ENCODE data around the gene CD99L2.
A peak's percentile ranks its signal among the peaks of the same experiment; 100 is the strongest.

CD99L2 gene, protein sequence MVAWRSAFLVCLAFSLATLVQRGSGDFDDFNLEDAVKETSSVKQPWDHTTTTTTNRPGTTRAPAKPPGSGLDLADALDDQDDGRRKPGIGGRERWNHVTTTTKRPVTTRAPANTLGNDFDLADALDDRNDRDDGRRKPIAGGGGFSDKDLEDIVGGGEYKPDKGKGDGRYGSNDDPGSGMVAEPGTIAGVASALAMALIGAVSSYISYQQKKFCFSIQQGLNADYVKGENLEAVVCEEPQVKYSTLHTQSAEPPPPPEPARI

DNA sequence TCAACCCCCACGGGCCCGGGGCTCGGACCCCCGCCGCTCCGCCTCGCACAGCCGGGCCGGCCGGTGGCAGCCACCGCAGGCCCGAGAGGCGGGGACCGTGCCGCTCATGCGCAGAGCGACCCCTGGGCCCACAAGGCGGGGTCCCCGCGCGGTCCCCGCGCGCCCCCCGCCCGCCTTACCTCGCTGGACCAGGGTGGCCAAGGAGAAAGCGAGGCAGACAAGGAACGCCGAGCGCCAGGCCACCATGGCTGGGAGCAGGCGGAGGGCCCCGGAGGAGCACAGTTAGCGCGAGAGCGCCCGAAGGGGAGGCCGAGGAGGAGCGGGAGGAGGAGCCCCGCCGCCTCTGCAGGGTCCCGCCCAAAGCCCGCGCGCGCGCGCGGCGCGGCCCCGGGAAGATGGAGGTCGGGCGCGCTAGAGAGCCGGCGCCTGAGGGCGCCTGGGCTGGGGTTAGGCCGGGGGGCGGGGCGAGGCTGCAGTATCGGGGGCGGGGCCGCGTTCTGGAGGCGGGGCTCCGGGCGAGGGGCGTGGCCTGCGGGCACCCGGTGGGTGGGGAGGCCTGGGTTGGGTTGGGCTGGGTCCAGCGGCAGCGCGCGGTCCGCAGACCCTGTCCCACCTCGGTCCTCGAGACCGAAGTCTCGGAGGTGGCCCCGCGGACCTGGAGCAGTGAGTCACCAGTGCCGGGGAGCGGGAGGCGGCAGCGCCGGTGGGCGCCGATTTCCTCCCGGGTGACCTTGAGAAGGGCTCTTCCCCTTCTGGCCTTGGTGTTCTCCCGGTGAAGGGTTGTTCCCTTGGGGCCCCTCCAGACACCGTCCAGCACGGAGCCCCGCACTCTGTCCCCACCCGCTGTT lies at the start of gene CD99L2:
Gene CD99L2, minus strand, starts transcription at position 326 of the 848 bp plus-strand sequence. Its CDS starts 80 bp downstream, at position 246.
- DNase-seq, result peak; percentile 93

DNA sequence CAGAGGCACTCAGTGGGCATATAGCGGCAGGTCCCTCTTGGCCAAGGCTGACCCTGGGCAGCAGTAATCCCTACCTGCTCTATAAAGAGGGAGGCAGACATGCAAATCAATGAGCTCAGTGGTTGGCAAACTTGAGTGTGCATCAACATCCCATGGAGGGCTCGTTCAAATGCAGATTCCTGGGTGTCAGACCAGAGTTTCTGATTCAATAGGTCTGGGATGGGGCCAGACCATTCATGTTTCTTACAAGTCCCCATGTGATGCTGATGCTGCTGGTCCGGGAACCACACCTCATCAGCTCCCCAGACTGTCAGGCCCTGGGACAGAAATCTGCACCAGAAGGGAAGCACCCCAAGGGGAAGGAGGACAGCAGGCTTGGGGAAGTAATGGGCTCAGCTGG lies 45.8 kb upstream of the CD99L2 start:
- DNase-seq, result no peak

DNA sequence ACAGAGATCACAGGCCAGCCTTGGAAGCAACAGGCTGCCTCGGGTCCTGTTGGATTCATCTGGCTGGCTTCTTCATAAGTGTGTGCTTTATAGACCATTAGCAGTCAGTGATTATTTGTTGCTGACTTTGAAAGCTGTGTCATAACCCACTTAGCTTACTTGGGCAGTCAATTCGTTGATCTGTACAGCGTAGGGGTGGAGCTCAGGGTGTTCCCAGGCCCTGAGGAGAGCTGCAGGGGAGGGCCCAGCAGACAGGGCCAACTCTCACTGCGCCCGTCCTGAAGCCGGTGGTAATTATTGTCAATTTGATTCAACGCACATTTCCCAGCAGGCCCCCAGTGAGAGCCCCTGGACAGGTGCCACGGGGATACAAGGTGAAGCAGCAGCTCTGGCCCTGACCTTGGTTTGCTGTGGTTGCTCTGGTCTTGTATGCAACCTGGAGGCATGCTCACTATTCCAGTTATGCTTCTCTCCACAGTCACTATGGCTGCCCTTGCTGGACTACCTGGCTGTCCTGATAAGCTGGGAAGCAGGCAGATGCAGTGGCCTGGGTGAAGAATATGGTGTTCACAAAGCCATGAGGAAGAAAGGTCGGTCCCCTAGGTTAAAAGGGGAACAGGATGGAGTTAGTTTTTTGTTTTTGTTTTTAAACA lies 44.6 kb upstream of the CD99L2 start:
- no peak for DNase-seq

DNA sequence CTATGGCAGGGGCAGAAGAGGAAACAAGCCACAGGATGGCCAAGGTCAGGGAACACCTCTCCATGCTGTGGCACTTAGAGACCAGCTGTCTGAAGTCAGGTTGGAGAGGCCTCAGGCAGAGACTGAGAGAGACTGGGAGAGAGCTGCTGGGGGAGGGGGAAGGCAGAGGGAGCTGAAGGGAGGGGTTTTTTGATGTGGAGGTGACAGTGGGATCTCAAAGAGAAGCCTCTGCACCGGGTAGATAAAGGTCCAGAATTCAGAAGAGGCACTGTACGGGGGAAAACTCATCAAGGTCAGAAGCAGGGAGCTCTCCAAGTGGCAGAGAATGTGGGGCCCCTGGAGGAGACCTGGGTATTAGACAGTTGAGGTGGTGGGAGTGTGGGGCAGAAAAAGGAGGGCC lies 43.1 kb upstream of the CD99L2 start:
- peak; percentile 31 for DNase-seq

DNA sequence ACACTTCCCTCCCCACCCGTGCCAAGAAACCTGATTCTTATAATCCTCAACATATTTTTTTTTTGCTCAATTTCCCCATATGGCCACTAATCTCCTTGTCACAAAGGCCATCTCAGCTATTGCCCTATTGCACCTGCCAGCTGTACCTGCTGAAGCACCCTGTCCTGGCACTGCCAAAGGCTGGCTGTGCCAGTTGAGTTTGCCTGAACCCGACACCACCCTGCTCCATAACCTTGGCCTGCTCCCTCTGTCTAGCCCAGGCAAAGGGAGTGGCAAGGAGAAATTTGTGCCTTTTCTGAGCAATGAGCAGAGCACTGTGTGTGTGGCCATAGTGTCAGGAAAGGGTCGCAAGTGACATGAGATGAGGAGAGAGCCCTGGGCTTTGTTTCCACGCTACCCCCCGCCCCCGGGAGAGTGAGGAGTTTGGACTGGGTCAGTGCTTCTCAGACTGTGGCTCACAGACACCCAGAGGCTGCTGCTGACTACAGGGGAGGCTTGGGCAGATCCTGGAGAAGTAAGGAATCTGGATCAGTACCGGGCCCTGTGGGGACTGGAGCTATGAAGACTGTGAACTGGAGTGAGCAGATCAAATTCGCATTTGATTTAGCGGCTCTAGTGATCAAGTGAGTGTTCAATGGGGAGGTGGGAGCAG lies 42.5 kb upstream of the CD99L2 start:
- DNase-seq, result no peak

DNA sequence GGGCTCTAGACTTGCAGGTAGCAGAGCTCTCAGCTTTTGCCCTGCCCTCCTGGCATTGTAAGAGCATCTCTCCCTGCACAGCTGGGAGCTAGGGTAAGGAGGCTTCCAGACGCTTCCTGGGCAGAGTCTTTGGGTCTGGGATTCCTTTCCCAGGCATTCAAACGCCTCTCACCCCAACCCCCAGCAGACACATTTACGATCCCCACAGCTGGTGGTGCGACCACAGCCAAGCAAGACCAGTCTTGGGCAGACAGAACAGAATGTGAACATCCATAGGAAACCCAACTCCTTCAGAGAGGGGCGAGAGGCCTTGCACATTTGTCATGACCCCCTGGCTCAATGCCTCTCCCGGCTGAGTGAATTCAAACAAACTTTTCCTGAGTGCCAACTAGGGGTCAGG lies 38.1 kb upstream of the CD99L2 start:
- DNase-seq, result no peak

DNA sequence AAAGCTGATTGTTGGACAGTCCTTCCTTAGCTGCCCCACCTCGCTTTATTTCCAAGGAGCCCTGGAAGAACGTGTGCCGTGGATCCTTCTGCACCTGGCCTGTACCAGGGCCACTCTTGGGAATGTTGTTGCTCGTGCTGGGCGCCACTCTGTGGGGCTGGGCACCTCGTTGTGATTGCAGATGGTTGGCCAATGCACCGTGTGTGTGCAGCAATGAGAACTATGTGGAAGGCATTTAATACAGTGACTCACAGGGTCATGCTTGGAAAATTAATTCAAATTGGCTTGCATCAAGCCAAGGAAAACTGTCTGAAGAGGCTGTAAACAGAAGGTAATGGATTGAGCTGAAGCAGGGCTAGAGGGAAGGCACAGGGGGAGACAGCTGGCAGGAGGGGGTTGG lies 37.0 kb upstream of the CD99L2 start:
- no peak for DNase-seq

DNA sequence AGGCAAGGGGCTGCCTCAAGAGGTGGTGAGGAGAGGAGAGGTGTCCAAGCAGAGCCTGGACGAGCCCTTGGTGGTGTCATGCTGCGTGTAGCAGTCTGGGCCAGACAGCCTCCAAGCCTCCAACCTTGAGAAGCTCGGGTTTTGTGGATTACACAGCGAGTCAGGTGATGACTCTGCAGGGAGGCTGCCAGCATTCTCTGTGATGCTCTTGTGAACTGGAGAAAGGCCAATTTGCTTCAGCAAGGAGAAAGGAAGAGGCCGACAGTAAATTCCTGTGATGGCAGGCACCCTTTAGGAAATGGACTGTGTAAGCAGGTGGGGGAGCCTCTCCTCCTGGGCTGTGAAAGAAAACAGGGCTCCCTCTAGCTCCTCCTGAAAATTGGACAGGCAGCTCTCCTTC lies 36.0 kb upstream of the CD99L2 start:
- no peak for DNase-seq

DNA sequence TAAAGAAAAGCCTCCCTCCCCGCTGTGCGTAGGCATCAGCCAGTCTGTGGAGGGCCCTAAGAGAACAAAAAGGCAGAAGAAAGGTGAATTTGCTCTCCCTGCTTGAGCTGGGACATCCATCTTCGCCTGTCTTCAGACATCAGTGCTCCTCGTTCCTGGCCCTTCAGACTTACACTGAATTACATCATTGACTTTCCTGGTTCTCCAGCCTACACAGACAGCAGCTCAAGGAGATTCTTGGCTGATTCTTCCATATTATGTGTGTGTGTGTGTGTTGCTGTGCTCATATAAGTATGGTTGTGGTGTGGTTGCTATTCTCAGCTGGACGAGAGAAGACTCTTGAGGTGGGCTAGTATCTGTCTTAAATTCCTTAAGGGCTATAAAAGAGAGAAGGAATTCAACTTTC lies 35.5 kb upstream of the CD99L2 start:
- DNase-seq, result no peak

DNA sequence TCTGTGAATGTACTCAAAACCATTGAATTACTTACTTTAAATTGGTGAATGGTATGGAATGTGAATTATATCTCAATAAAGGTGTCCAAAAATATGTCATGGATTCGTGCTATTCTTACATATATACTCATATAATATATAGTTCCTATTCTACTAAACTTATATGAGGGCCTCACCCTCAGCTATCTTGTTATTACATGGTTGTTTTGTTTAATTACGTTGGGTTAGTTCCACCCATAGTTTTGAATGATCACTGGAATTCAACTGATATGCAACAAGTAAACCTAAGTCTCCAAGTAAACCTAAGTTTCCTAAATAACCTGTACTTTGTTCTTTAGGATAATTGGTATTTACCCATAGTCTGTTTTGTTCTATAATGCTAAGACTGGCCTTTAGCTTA lies 30.6 kb upstream of the CD99L2 start:
- DNase-seq, result no peak

DNA sequence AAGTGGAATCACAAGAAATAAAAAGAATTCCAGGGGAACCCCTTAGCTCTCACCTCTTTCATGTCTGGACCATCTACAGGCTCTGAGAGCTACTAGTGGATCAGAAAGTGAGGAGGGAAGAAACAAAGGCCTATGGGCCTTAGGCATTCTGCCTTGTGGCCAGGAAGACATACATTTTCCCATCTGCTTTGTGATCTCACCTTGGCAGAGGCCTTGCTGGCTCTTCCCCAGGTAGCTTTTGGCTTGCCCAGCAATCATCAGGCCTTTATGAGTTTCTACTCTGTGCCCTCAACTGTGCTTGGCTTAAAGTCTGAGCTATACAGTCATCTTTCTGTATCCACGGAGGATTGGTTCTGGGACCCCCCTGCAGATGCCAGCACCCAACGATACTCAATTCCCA lies 28.3 kb upstream of the CD99L2 start:
- no peak for DNase-seq

DNA sequence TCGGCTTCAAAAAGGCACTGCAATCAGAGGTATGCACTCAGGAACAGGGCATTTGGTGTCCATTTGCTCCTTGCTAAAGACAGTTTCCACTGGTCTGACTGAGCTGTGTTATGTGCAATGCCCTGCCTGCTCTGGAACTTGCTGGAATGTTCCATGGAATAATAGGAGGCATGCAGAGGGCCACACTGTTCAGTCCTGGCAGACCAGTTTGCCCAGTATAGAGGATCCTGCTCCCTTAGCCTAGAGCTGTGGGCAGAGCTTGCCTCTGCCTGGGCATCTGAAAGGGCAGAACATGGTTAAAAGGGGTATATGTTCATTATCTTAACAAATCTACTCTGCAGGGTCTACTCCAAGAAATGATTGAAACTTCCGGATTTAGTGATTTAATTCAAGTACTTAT lies 27.8 kb upstream of the CD99L2 start:
- no peak for DNase-seq

DNA sequence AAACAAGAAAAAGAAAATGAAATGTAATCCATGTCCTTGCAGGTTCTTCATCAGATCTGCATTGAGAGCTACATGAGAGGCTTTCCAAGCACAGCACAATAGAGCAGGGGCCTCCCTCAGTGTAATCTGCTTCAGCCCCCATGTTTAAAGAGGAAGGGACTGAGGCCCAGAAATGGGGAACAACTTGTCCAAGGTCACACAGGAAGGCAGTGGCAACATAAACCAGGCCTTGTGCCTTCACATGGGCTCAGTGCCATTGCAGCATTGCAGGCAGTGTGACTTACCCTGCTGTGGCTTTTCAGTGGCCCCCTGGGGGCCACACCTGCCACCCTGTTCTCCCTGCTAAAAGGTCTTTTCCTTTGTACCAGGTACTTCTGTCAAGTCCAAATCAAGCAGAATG lies 20.9 kb upstream of the CD99L2 start:
- DNase-seq, result peak; percentile 19

DNA sequence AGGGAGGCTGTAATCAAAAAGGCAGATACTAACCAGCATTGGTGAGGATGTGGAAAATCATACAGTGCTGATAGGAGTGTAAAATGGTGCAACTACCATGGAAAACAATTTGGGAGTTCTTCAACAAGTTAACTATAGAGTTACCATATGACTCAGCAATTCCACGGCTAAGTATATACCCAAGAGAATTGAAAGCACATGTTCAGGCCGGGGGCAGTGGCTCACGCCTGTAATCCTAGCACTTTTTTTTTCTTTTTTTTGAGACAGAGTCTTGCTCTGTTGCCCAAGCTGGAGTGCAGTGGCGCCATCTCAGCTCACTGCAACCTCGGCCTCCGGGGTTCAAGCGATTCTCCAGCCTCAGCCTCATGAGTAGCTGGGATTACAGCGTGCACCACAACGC lies 15.0 kb upstream of the CD99L2 start:
- no peak for DNase-seq

DNA sequence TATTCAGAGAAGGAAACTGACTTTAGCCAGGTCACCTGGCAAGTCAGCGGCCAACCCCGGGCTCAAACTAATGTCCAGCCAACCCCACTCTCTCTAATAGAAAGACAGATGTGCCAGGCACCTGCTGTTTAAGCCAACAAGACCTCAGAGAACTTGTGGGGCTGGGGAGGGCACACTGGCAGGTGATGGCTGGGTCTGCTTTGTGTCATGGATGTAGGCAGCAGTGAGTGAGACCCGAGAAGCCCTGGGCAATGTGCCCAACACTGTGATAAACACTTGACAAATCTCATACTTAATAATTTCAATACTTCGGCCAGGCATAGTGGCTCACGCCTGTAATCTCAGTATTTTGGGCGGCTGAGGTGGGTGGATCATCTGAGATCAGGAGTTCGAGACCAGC lies 9.0 kb upstream of the CD99L2 start:
- DNase-seq, result no peak

DNA sequence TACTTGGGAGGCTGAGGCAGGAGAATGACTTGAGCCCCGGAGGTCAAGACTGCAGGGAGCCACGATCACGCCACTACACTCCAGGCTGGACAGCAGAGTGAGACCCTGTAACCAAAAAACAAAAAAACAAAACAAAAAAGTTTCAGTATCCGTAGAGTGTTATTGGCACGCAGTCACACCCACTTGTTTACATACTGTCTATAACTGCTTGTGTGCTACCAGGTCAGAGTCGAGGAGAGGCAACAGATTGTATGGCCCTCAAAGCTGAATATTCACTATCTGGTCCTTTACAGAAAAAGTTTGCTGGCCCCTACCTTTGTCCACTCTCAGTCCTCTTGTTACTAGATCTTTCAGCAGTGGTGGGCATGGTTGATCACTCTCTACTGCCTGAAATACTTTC lies 8.2 kb upstream of the CD99L2 start:
- no peak for DNase-seq

DNA sequence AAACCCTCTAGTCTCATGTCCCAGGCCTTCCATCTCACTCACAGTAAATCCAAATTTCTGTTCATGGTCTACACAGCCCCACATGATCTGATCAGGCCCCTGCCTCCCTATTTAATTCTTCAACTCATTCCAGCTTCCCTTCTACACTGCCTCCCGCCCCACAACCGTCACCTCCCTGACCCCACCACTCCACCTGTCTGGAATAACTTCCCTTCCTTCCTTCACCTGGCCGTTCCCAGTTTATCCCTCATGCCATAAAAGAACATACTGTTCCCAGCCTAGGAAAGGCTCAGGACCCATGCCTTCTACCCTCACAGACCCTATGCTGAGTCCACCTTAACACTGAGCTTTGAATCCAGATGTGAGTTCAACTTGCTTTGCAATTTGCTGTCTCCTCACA lies 6.8 kb upstream of the CD99L2 start:
- no peak for DNase-seq

DNA sequence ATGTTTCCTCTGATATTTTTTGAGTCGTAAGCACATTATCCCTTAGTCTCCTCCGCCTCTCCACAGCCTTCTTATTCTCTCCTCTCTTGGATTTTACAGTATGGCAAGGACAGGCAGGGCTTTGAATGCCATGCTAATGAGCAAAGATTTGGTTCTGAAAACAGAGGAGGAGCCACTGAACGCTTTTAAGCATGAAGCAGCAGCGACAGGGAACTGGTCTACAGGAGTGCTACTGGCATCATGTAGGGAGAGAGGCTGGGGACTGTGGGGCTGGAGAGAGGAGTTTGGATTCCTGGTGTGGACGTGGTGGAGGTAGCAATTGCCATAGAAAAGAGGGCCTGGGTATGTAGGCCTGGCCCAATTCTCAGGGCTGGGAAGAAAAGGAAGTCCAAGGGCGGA lies 4.6 kb upstream of the CD99L2 start:
- DNase-seq, result no peak

DNA sequence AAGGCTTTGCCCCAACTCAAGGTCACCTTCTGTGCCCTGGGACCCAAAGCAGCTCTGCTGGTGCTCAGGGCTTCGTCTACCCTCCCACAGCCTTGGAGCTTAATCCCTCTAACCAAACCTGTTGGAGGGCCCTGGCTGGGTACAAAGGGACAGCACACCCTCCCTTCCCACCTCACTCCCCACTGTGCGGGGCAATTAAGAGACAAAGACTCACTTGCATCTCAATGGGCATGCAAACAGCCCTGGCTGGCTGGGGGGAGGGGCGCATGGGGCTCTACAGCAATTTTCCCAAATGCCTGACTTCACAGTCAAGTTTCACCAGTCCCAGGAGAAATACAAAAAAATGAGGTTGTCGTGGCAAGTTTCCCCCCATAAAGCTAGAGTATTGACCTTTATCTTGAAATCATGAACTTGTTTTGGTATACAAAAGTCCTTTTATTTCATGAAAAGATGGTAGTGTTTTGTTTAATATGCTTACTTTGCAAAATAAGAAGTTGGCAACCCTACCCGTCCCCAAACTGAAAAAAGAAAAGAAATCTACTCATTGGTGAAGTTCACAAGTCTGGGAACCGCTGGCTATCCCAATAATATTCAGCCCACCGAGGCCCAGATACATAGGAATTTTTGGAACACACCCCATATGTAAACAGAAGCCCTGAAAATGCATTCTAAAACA lies 4.1 kb upstream of the CD99L2 start:
- no peak for DNase-seq

DNA sequence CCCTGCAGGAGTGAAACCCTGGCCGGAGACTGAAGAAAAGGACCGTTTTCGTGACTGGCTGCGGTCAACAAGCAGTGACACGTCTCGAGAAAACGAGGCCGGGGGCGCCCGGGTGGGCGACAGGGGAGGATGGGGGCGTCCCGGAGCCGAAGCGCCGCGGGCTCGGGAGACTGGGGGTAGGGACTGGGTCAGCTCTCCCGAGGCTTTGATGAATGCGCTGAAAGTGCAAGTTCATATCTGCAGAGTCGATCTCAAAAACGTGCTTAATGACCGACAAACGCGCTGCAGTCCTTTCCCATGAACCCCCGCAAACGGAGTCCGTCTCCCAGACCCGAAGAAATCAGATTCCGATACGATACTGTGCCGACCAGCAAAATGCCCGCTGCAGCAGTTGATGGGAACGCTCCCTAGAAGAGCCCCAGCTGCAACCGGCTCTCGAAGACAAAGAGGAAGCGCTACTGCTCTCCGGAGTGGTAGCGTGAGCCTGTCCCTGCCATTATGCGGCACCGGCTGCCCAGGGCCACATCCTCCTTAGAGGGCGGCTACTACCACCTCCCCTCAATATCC lies 806 bp upstream of the CD99L2 start:
- DNase-seq, result peak; percentile 74

DNA sequence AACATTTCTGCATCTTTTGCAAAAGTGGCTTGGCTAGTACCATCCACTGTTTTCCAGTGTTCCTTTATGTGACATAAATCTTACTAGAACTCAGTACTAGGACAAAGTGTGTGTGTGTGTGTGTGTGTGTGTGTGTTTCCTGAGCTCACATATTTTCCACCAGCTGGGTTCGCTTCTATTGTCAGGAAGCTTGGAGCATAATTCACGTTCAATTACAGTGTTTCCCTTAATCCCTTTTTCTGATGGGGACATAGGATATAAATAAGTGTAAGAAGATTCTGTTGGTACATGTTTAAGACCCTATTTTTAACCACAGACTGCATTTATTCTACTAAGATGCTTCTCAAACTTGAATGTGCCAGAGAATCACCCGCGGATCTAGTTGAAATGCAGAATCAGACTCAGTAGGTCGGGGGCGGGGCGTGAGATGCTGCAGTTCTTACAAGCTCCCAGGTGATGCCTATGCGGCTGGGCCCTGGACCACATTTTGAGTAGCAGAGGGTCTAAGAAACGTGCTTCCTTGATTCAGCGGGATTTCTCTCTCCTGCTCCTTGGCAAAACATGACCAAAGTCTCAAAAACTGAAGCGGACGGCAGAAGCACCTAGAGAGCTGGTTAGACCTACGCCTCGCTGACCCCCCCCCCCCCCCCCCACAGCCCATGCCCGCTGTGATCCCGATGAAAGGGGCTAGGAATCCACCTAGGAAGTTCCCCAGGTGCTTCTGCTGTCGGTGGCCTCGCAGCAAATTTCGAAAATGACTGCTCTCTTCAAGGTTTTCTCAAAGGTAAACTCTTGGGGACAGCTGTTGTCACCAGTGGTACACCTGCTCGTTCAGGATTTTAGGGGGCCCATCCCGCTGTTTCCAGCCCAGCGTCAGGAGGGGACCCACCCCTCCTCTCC lies 797 bp downstream of the CD99L2 start:
- peak; percentile 54 for DNase-seq
